ENCODE results near the gene INSYN2B. TPM values are rescaled to one million over a fixed set of nuclear protein-coding genes. Genes with fewer than 3 reads are reported as not detected.

INSYN2B gene
- total RNA-seq, 2 donors from 2014 or later: 0.75 TPM; not detected in 1

- DNase-seq (ENCODE audit: low spot score): no peak
- H3K27me3 ChIP-seq: no peaks in the 10 kb centered on the region
- H3K27ac ChIP-seq: no peak overlapping the region
- H3K9me3 ChIP-seq: no peaks in the 10 kb centered on the region
- no peak for TF ChIP-seq CTCF (IDR thresholded peaks at IDR 0.05)
- no peak overlapping the region for H3K4me3 ChIP-seq
- no peaks in the 10 kb centered on the region for H3K4me1 ChIP-seq
- no peaks in the 10 kb centered on the region for H3K36me3 ChIP-seq
Observed at GRCh38 chr5:169973056-169973455, 7.2 kb downstream of the INSYN2B start.

- no peaks in the 10 kb centered on the region for H3K36me3 ChIP-seq
- DNase-seq (ENCODE audit: low spot score): no peak
- H3K4me3 ChIP-seq: no peak overlapping the region
- no peak overlapping the region for H3K27ac ChIP-seq
- no peaks in the 10 kb centered on the region for H3K4me1 ChIP-seq
- no peaks in the 10 kb centered on the region for H3K9me3 ChIP-seq
- no peak for TF ChIP-seq CTCF (IDR thresholded peaks at IDR 0.05)
- no peaks in the 10 kb centered on the region for H3K27me3 ChIP-seq
Observed at GRCh38 chr5:169971780-169972179, 8.5 kb downstream of the INSYN2B start.

- H3K36me3 ChIP-seq: no peaks in the 10 kb centered on the region
- H3K4me3 ChIP-seq: no peak overlapping the region
- no peaks in the 10 kb centered on the region for H3K27me3 ChIP-seq
- no peaks in the 10 kb centered on the region for H3K9me3 ChIP-seq
- no peak overlapping the region for H3K27ac ChIP-seq
- no peaks in the 10 kb centered on the region for H3K4me1 ChIP-seq
- TF ChIP-seq CTCF (IDR thresholded peaks at IDR 0.05): no peak
- no peak for DNase-seq (ENCODE audit: low spot score)
Observed at GRCh38 chr5:169970911-169971765, 9.2 kb downstream of the INSYN2B start.

- Histone ChIP-seq H3K4me3 (no peak overlapping the region), H3K4me1 (no peaks in the 10 kb centered on the region), H3K9me3 (no peaks in the 10 kb centered on the region), H3K36me3 (no peaks in the 10 kb centered on the region), H3K27me3 (no peaks in the 10 kb centered on the region), H3K27ac (no peak overlapping the region)
- no peak for DNase-seq (ENCODE audit: low spot score)
- TF ChIP-seq CTCF (IDR thresholded peaks at IDR 0.05): no peak
Observed at GRCh38 chr5:169970339-169970738, 10.0 kb downstream of the INSYN2B start.

- no peaks in the 10 kb centered on the region for H3K9me3 ChIP-seq
- no peaks in the 10 kb centered on the region for H3K4me1 ChIP-seq
- no peak overlapping the region for H3K27ac ChIP-seq
- DNase-seq (ENCODE audit: low spot score): no peak
- H3K36me3 ChIP-seq: no peaks in the 10 kb centered on the region
- TF ChIP-seq CTCF (IDR thresholded peaks at IDR 0.05): no peak
- no peak overlapping the region for H3K4me3 ChIP-seq
- H3K27me3 ChIP-seq: no peaks in the 10 kb centered on the region
Observed at GRCh38 chr5:169964246-169964645, 16.0 kb downstream of the INSYN2B start.

GRCh38 chr5:169960659-169961058 is 19.6 kb downstream of the INSYN2B start:
- Histone ChIP-seq H3K9me3 (no peaks in the 10 kb centered on the region), H3K27ac (no peak overlapping the region), H3K4me3 (no peak overlapping the region), H3K27me3 (no peaks in the 10 kb centered on the region), H3K4me1 (no peaks in the 10 kb centered on the region), H3K36me3 (no peaks in the 10 kb centered on the region)
- no peak for DNase-seq (ENCODE audit: low spot score)
- TF ChIP-seq CTCF (IDR thresholded peaks at IDR 0.05): no peak

Measured in right atrium auricular region (tissue), 2 donors.